HepG2 (cell line): ENCODE measurements around the gene NMU.

Experiments used
- ATF7-NPFF ChIP-seq: sonication (generic); formaldehyde crosslinking; IDR thresholded peaks from 2 replicates; pipeline ENCODE4 v1.8.1; 2023; ENCODE audit warnings: mild to moderate bottlenecking, low read depth, missing genetic modification reagents, moderate library complexity
- FOSL1 ChIP-seq: sonication (generic); formaldehyde crosslinking; IDR thresholded peaks from 2 replicates; pipeline ENCODE4 v1.9.0; 2021; ENCODE audit warnings: missing genetic modification reagents, borderline replicate concordance
- RFX5 ChIP-seq: IDR thresholded peaks from 2 replicates; pipeline ENCODE4 v1.6.1; 2011; ENCODE audit warnings: low read depth, low read length, improper control_type of control experiment
- SMYD3 ChIP-seq: sonication (generic); formaldehyde crosslinking; IDR thresholded peaks from 2 replicates; pipeline ENCODE4 v1.8.1; 2023; ENCODE audit warnings: mild to moderate bottlenecking, missing genetic modification reagents
- TAF1 ChIP-seq: sonication (generic); formaldehyde crosslinking; IDR thresholded peaks from 2 replicates; pipeline ENCODE4 v1.4.0; 2020; ENCODE audit warnings: missing genetic modification reagents
- TEAD2 ChIP-seq: sonication (generic); formaldehyde crosslinking; IDR thresholded peaks from 2 replicates; pipeline ENCODE4 v1.9.0; 2021; ENCODE audit warnings: missing genetic modification reagents
- TP53 ChIP-seq: sonication (generic); formaldehyde crosslinking; conservative IDR thresholded peaks from 2 replicates; pipeline ENCODE4 v1.4.0; 2020; ENCODE audit warnings: missing genetic modification reagents
- ZFX ChIP-seq: sonication (generic); formaldehyde crosslinking; IDR thresholded peaks from 2 replicates; pipeline ENCODE4 v1.4.0; 2020; ENCODE audit warnings: mild to moderate bottlenecking, low read depth, missing genetic modification reagents, moderate library complexity
- ZNF138 ChIP-seq: sonication (generic); formaldehyde crosslinking; IDR thresholded peaks from 2 replicates; pipeline ENCODE4 v1.5.0; 2020; ENCODE audit warnings: mild to moderate bottlenecking, low read depth, missing genetic modification reagents
- ZNF768 ChIP-seq: sonication (generic); formaldehyde crosslinking; IDR thresholded peaks from 2 replicates; pipeline ENCODE4 v1.4.0; 2020; ENCODE audit warnings: missing genetic modification reagents
- TF ChIP-seq, protein P1 (sequence below): sonication (generic); formaldehyde crosslinking; IDR thresholded peaks from 2 replicates; pipeline ENCODE4 v1.8.1; 2023; ENCODE audit warnings: missing genetic modification reagents, inconsistent platforms, borderline replicate concordance
- TF ChIP-seq, protein P2 (sequence below): sonication (generic); formaldehyde crosslinking; IDR thresholded peaks from 2 replicates; pipeline ENCODE4 v1.5.0; 2020; ENCODE audit warnings: mild to moderate bottlenecking, missing genetic modification reagents, moderate library complexity

GRCh38 chr4:55575513-55575912 is 60.6 kb downstream of the NMU start:
- TF ChIP-seq ZFX (no peak), TP53 (CRISPR knock-in tag) (no peak), ZNF768 (CRISPR knock-in tag) (no peak), ATF7-NPFF (CRISPR knock-in tag) (no peak), ZNF138 (CRISPR knock-in tag) (no peak), SMYD3 (CRISPR knock-in tag) (no peak), FOSL1 (CRISPR knock-in tag) (no peak), TEAD2 (CRISPR knock-in tag) (no peak), TAF1 (no peak), RFX5 (no peak)
- TF ChIP-seq, protein P1, sequence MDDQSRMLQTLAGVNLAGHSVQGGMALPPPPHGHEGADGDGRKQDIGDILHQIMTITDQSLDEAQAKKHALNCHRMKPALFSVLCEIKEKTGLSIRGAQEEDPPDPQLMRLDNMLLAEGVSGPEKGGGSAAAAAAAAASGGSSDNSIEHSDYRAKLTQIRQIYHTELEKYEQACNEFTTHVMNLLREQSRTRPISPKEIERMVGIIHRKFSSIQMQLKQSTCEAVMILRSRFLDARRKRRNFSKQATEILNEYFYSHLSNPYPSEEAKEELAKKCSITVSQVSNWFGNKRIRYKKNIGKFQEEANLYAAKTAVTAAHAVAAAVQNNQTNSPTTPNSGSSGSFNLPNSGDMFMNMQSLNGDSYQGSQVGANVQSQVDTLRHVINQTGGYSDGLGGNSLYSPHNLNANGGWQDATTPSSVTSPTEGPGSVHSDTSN, result no peak
- TF ChIP-seq, protein P2, sequence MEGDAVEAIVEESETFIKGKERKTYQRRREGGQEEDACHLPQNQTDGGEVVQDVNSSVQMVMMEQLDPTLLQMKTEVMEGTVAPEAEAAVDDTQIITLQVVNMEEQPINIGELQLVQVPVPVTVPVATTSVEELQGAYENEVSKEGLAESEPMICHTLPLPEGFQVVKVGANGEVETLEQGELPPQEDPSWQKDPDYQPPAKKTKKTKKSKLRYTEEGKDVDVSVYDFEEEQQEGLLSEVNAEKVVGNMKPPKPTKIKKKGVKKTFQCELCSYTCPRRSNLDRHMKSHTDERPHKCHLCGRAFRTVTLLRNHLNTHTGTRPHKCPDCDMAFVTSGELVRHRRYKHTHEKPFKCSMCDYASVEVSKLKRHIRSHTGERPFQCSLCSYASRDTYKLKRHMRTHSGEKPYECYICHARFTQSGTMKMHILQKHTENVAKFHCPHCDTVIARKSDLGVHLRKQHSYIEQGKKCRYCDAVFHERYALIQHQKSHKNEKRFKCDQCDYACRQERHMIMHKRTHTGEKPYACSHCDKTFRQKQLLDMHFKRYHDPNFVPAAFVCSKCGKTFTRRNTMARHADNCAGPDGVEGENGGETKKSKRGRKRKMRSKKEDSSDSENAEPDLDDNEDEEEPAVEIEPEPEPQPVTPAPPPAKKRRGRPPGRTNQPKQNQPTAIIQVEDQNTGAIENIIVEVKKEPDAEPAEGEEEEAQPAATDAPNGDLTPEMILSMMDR, result no peak
